IPS-18a (cell line): Measurements from ENCODE around the gene SELENON.

ENCODE experiments used
- H3K27ac ChIP-seq: one replicate; pipeline ENCODE4 v1.5.1; 2013; ENCODE audit warnings: low read length
- H3K27me3 ChIP-seq: one replicate; pipeline ENCODE4 v1.6.1; 2013; ENCODE audit warnings: mild to moderate bottlenecking, low read length; ENCODE audit not compliant: control insufficient read depth, insufficient read depth
- H3K36me3 ChIP-seq: one replicate; pipeline ENCODE4 v1.6.1; 2013; ENCODE audit warnings: low read depth, low read length; ENCODE audit not compliant: control insufficient read depth
- H3K4me1 ChIP-seq: one replicate; pipeline ENCODE4 v1.6.1; 2013; ENCODE audit warnings: low read depth, low read length; ENCODE audit not compliant: control insufficient read depth
- H3K4me3 ChIP-seq: one replicate; pipeline ENCODE4 v1.5.1; 2013; ENCODE audit warnings: low read length
- H3K9ac ChIP-seq: one replicate; pipeline ENCODE4 v1.6.1; 2013; ENCODE audit warnings: mild to moderate bottlenecking, low read length, moderate library complexity
- H3K9me3 ChIP-seq: one replicate; pipeline ENCODE4 v1.6.1; 2013; ENCODE audit warnings: low read depth, low read length; ENCODE audit not compliant: control insufficient read depth

SELENON gene

GRCh38 chr1:25797939-25798338 is 2.1 kb upstream of the SELENON start:
- H3K9me3 ChIP-seq: no peaks in the 10 kb centered on the region
- H3K4me3 ChIP-seq: no peak overlapping the region
- peaks cover 9% of the 10 kb centered on the region for H3K27me3 ChIP-seq
- no peak overlapping the region for H3K27ac ChIP-seq
- no peaks in the 10 kb centered on the region for H3K36me3 ChIP-seq
- peaks cover 5% of the 10 kb centered on the region for H3K4me1 ChIP-seq
- H3K9ac ChIP-seq: no peak overlapping the region

- no peak overlapping the region for H3K9ac ChIP-seq
Observed at GRCh38 chr1:25798666-25799351, 1.2 kb upstream of the SELENON start.

GRCh38 chr1:25799352-25799934 is 550 bp upstream of the SELENON start:
- H3K27ac ChIP-seq: no peak overlapping the region
- H3K9ac ChIP-seq: peak overlapping the region; percentile 46
- H3K4me3 ChIP-seq: peak overlapping the region; percentile 48

More at GRCh38 chr1:25798666-25799351, 1.2 kb upstream of the SELENON start:
- H3K27me3 ChIP-seq: peaks cover 9% of the 10 kb centered on the region
- H3K36me3 ChIP-seq: no peaks in the 10 kb centered on the region
- no peak overlapping the region for H3K27ac ChIP-seq
- peaks cover 5% of the 10 kb centered on the region for H3K4me1 ChIP-seq
- H3K4me3 ChIP-seq: no peak overlapping the region
- no peaks in the 10 kb centered on the region for H3K9me3 ChIP-seq

GRCh38 chr1:25800703-25801377 is 847 bp downstream of the SELENON start:
- peaks cover 9% of the 10 kb centered on the region for H3K27me3 ChIP-seq
- H3K9ac ChIP-seq: peak overlapping the region; percentile 56
- H3K4me3 ChIP-seq: peak overlapping the region; percentile 77
- no peaks in the 10 kb centered on the region for H3K9me3 ChIP-seq
- H3K27ac ChIP-seq: no peak overlapping the region
- H3K4me1 ChIP-seq: peaks cover 5% of the 10 kb centered on the region
- peaks cover 7% of the 10 kb centered on the region for H3K36me3 ChIP-seq

More at GRCh38 chr1:25799352-25799934, 550 bp upstream of the SELENON start:
- H3K36me3 ChIP-seq: no peaks in the 10 kb centered on the region
- H3K27me3 ChIP-seq: peaks cover 9% of the 10 kb centered on the region
- peaks cover 5% of the 10 kb centered on the region for H3K4me1 ChIP-seq
- H3K9me3 ChIP-seq: no peaks in the 10 kb centered on the region

- Histone ChIP-seq H3K27ac (no peak overlapping the region), H3K4me3 (no peak overlapping the region), H3K9me3 (no peaks in the 10 kb centered on the region), H3K36me3 (peaks cover 15% of the 10 kb centered on the region), H3K4me1 (no peaks in the 10 kb centered on the region), H3K9ac (no peak overlapping the region), H3K27me3 (peaks cover 9% of the 10 kb centered on the region)
Observed at GRCh38 chr1:25802915-25803314, 2.9 kb downstream of the SELENON start.

- Histone ChIP-seq H3K4me1 (no peaks in the 10 kb centered on the region), H3K4me3 (no peak overlapping the region), H3K27ac (no peak overlapping the region), H3K9ac (no peak overlapping the region), H3K27me3 (peaks cover 9% of the 10 kb centered on the region), H3K36me3 (peaks cover 15% of the 10 kb centered on the region), H3K9me3 (no peaks in the 10 kb centered on the region)
Observed at GRCh38 chr1:25803368-25803767, 3.4 kb downstream of the SELENON start.

GRCh38 chr1:25804244-25804963 is 4.4 kb downstream of the SELENON start:
- no peaks in the 10 kb centered on the region for H3K9me3 ChIP-seq
- no peak overlapping the region for H3K9ac ChIP-seq
- H3K4me3 ChIP-seq: no peak overlapping the region
- peaks cover 15% of the 10 kb centered on the region for H3K36me3 ChIP-seq
- H3K4me1 ChIP-seq: no peaks in the 10 kb centered on the region
- peaks cover 3% of the 10 kb centered on the region for H3K27me3 ChIP-seq
- no peak overlapping the region for H3K27ac ChIP-seq

GRCh38 chr1:25804964-25805862 is 5.2 kb downstream of the SELENON start:
- no peaks in the 10 kb centered on the region for H3K4me1 ChIP-seq
- H3K9me3 ChIP-seq: no peaks in the 10 kb centered on the region
- no peak overlapping the region for H3K27ac ChIP-seq
- H3K9ac ChIP-seq: no peak overlapping the region
- H3K27me3 ChIP-seq: no peaks in the 10 kb centered on the region
- no peak overlapping the region for H3K4me3 ChIP-seq
- H3K36me3 ChIP-seq: peaks cover 15% of the 10 kb centered on the region

GRCh38 chr1:25805863-25806225 is 5.9 kb downstream of the SELENON start:
- Histone ChIP-seq H3K4me1 (no peaks in the 10 kb centered on the region), H3K27me3 (no peaks in the 10 kb centered on the region), H3K27ac (no peak overlapping the region), H3K4me3 (no peak overlapping the region), H3K9ac (no peak overlapping the region), H3K9me3 (no peaks in the 10 kb centered on the region), H3K36me3 (peaks cover 15% of the 10 kb centered on the region)

GRCh38 chr1:25806418-25806817 is 6.4 kb downstream of the SELENON start:
- Histone ChIP-seq H3K4me1 (no peaks in the 10 kb centered on the region), H3K9me3 (no peaks in the 10 kb centered on the region), H3K4me3 (no peak overlapping the region), H3K36me3 (peaks cover 15% of the 10 kb centered on the region), H3K27me3 (no peaks in the 10 kb centered on the region), H3K27ac (no peak overlapping the region), H3K9ac (no peak overlapping the region)
